ENCODE results near the gene HMCN2.
A peak's percentile ranks its signal among the peaks of the same experiment; 100 is the strongest.

HMCN2 gene

GRCh38 chr9:130304643-130305042, 39.1 kb downstream of the HMCN2 start:
- no peak for TF ChIP-seq CTCF (conservative IDR thresholded peaks at IDR 0.05; ENCODE audit: low read length)
- no peak for DNase-seq (ENCODE audit: low read depth)
- H3K4me3 ChIP-seq (ENCODE audit: low read length), result no peak overlapping the region

- DNase-seq (ENCODE audit: low read depth), result peak; percentile 42
- no peak for TF ChIP-seq CTCF (conservative IDR thresholded peaks at IDR 0.05; ENCODE audit: low read length)
Observed at GRCh38 chr9:130305381-130305780, 39.8 kb downstream of the HMCN2 start.

GRCh38 chr9:130306823-130307666, 41.5 kb downstream of the HMCN2 start:
- no peak for DNase-seq (ENCODE audit: low read depth)
- TF ChIP-seq CTCF (conservative IDR thresholded peaks at IDR 0.05; ENCODE audit: low read length), result no peak
- H3K4me3 ChIP-seq (ENCODE audit: low read length), result no peak overlapping the region

More at GRCh38 chr9:130305381-130305780, 39.8 kb downstream of the HMCN2 start:
- H3K4me3 ChIP-seq (ENCODE audit: low read length), result no peak overlapping the region

GRCh38 chr9:130307667-130307943, 42.0 kb downstream of the HMCN2 start:
- H3K4me3 ChIP-seq (ENCODE audit: low read length), result no peak overlapping the region
- TF ChIP-seq CTCF (conservative IDR thresholded peaks at IDR 0.05; ENCODE audit: low read length), result no peak
- no peak for DNase-seq (ENCODE audit: low read depth)

- no peak for TF ChIP-seq CTCF (conservative IDR thresholded peaks at IDR 0.05; ENCODE audit: low read length)
- no peak for DNase-seq (ENCODE audit: low read depth)
- H3K4me3 ChIP-seq (ENCODE audit: low read length), result no peak overlapping the region
Observed at GRCh38 chr9:130308081-130308571, 42.6 kb downstream of the HMCN2 start.

- no peak for TF ChIP-seq CTCF (conservative IDR thresholded peaks at IDR 0.05; ENCODE audit: low read length)
- H3K4me3 ChIP-seq (ENCODE audit: low read length), result no peak overlapping the region
- no peak for DNase-seq (ENCODE audit: low read depth)
Observed at GRCh38 chr9:130309689-130310455, 44.3 kb downstream of the HMCN2 start.

Data from AG10803 (cell line).